IMR-90 (cell line): ENCODE results near the gene MYOZ3. TPM values are rescaled to one million over a fixed set of nuclear protein-coding genes. Genes with fewer than 3 reads are reported as not detected.

Source experiments
- ATAC-seq: fragments of 200-7000 bp; cut with Tn5 transposase; 2 replicates; pipeline ENCODE4 v1.9.1; 2020; ENCODE audit warnings: low read depth, mild to moderate bottlenecking, moderate library complexity
- BruUV-seq: library from RNA; stranded (reverse); fragments of 400-500 nt; replicated peaks from 2 replicates; lab custom pipeline; 2021; lab: Mats Ljungman, UMichigan
- CTCF ChIA-PET: fragments of 300-600 bp; formaldehyde crosslinking; extraction: SDS; loops from one replicate; lab custom pipeline; 2021; ENCODE audit warnings: antibody characterized with exemption; lab: Yijun Ruan, JAX
- POLR2A ChIA-PET: fragments of 300-600 bp; sonication (Branson Sonifier 250); formaldehyde crosslinking; loops from one replicate; lab custom pipeline; 2022; ENCODE audit warnings: antibody characterized with exemption; ENCODE audit not compliant: unreplicated experiment; lab: Charles Lee
- DNase-seq: peaks from one replicate; pipeline ENCODE4 v3.0.0; 2013
- H2AFZ ChIP-seq: replicated peaks from 2 replicates; pipeline ENCODE3; 2013; ENCODE audit warnings: low read length, mild to moderate bottlenecking; ENCODE audit not compliant: poor library complexity
- H2AK5ac ChIP-seq: 2 replicates; pipeline ENCODE4 v1.6.1; 2013; ENCODE audit warnings: low read depth, low read length, inconsistent platforms
- H2AK9ac ChIP-seq: replicated peaks from 2 replicates; pipeline ENCODE3; 2013; ENCODE audit warnings: mild to moderate bottlenecking, low read depth, low read length, moderate library complexity; ENCODE audit not compliant: poor library complexity
- H2BK120ac ChIP-seq: 2 replicates; pipeline ENCODE4 v1.6.1; 2013; ENCODE audit warnings: low read depth, low read length, inconsistent platforms
- H2BK15ac ChIP-seq: 3 replicates; pipeline ENCODE4 v1.6.1; 2013; ENCODE audit warnings: low read depth, low read length, inconsistent platforms
- H2BK20ac ChIP-seq: 2 replicates; pipeline ENCODE4 v1.6.1; 2013; ENCODE audit warnings: low read depth, mild to moderate bottlenecking, inconsistent platforms, low read length, moderate library complexity
- H2BK5ac ChIP-seq: 2 replicates; pipeline ENCODE4 v1.6.1; 2013; ENCODE audit warnings: mild to moderate bottlenecking, low read depth, low read length, inconsistent platforms; ENCODE audit not compliant: poor library complexity, severe bottlenecking
- H3K14ac ChIP-seq: replicated peaks from 2 replicates; pipeline ENCODE4 v1.6.1; 2013; ENCODE audit warnings: low read depth, low read length, inconsistent platforms
- H3K18ac ChIP-seq: 2 replicates; pipeline ENCODE4 v1.6.1; 2013; ENCODE audit warnings: low read depth, low read length, control low read depth
- H3K23ac ChIP-seq: 2 replicates; pipeline ENCODE4 v1.6.1; 2013; ENCODE audit warnings: low read depth, low read length, inconsistent platforms
- H3K27ac ChIP-seq: 2 replicates; pipeline ENCODE4 v1.5.1; 2013; ENCODE audit warnings: mild to moderate bottlenecking, control low read depth, low read length; ENCODE audit not compliant: insufficient read depth
- H3K27me3 ChIP-seq: 2 replicates; pipeline ENCODE4 v1.6.1; 2013; ENCODE audit warnings: low read length; ENCODE audit not compliant: control insufficient read depth, insufficient read depth
- H3K36me3 ChIP-seq: 2 replicates; pipeline ENCODE4 v1.6.1; 2013; ENCODE audit warnings: low read length, mixed read lengths; ENCODE audit not compliant: control insufficient read depth, insufficient read depth
- H3K4ac ChIP-seq: 2 replicates; pipeline ENCODE4 v1.6.1; 2013; ENCODE audit warnings: low read depth, low read length, inconsistent platforms
- H3K4me1 ChIP-seq: 2 replicates; pipeline ENCODE4 v1.6.1; 2013; ENCODE audit warnings: low read length, mixed read lengths; ENCODE audit not compliant: control insufficient read depth, insufficient read depth
- H3K4me2 ChIP-seq: 2 replicates; pipeline ENCODE4 v1.6.1; 2013; ENCODE audit warnings: low read depth, mild to moderate bottlenecking, control low read depth, low read length, moderate library complexity
- H3K4me3 ChIP-seq: 2 replicates; pipeline ENCODE4 v1.5.1; 2013; ENCODE audit warnings: low read depth, mild to moderate bottlenecking, control low read depth, low read length, moderate library complexity; ENCODE audit not compliant: insufficient read depth
- H3K56ac ChIP-seq: 2 replicates; pipeline ENCODE4 v1.6.1; 2013; ENCODE audit warnings: low read length, inconsistent platforms; ENCODE audit not compliant: insufficient read depth; ENCODE audit errors: extremely low read depth
- H3K79me1 ChIP-seq, 2 experiments: 2 replicates each; pipeline ENCODE4 v1.6.1; 2013; ENCODE audit warnings: low read length in 2 of 2, inconsistent platforms in 1 of 2, low read depth in 1 of 2
- H3K9ac ChIP-seq: 2 replicates; pipeline ENCODE4 v1.6.1; 2013; ENCODE audit warnings: low read depth, low read length, control low read depth
- H3K9me1 ChIP-seq: 2 replicates; pipeline ENCODE4 v1.6.1; 2013; ENCODE audit warnings: low read length, inconsistent platforms; ENCODE audit not compliant: insufficient read depth
- H3K9me3 ChIP-seq: 2 replicates; pipeline ENCODE4 v1.6.1; 2013; ENCODE audit warnings: low read length; ENCODE audit not compliant: control insufficient read depth, insufficient read depth
- H4K20me1 ChIP-seq: 2 replicates; pipeline ENCODE4 v1.6.1; 2013; ENCODE audit warnings: low read length, inconsistent platforms; ENCODE audit not compliant: insufficient read depth
- H4K5ac ChIP-seq: 2 replicates; pipeline ENCODE4 v1.6.1; 2013; ENCODE audit warnings: mild to moderate bottlenecking, low read depth, low read length, control low read depth
- H4K8ac ChIP-seq, 2 experiments: 2 replicates each; pipeline ENCODE4 v1.6.1; 2013; ENCODE audit warnings: low read depth in 2 of 2, low read length in 2 of 2, control low read depth in 1 of 2, inconsistent platforms in 1 of 2
- H4K91ac ChIP-seq: 2 replicates; pipeline ENCODE4 v1.6.1; 2013; ENCODE audit warnings: low read depth, low read length, inconsistent platforms; ENCODE audit not compliant: insufficient read depth
- BHLHE40 ChIP-seq: fragments of 150-350 bp; IDR thresholded peaks from 2 replicates; pipeline ENCODE4 v1.6.1; 2016; ENCODE audit warnings: mild to moderate bottlenecking, low read depth, low read length
- CEBPB ChIP-seq: IDR thresholded peaks from 2 replicates; pipeline ENCODE4 v1.6.1; 2012; ENCODE audit warnings: low read depth, low read length, improper control_type of control experiment
- CHD1 ChIP-seq: IDR thresholded peaks from 2 replicates; pipeline ENCODE4 v1.6.1; 2012; ENCODE audit warnings: low read depth, low read length, improper control_type of control experiment
- FOS ChIP-seq: fragments of 150-350 bp; IDR thresholded peaks from 2 replicates; pipeline ENCODE4 v1.6.1; 2016; ENCODE audit warnings: low read depth, low read length
- MAFK ChIP-seq: IDR thresholded peaks from 2 replicates; pipeline ENCODE4 v1.6.1; 2012; ENCODE audit warnings: low read depth, low read length, improper control_type of control experiment
- MAZ ChIP-seq: IDR thresholded peaks from 2 replicates; pipeline ENCODE4 v1.6.1; 2012; ENCODE audit warnings: low read depth, mild to moderate bottlenecking, low read length, improper control_type of control experiment, moderate library complexity, borderline replicate concordance
- MXI1 ChIP-seq: IDR thresholded peaks from 2 replicates; pipeline ENCODE4 v1.6.1; 2012; ENCODE audit warnings: low read depth, mild to moderate bottlenecking, low read length, moderate library complexity, borderline replicate concordance
- NFE2L2 ChIP-seq: fragments of 150-350 bp; IDR thresholded peaks from 2 replicates; pipeline ENCODE4 v1.6.1; 2016; ENCODE audit warnings: low read depth, mild to moderate bottlenecking, low read length
- POLR2A ChIP-seq: IDR thresholded peaks from 2 replicates; pipeline ENCODE4 v1.6.1; 2012; ENCODE audit warnings: mild to moderate bottlenecking, low read depth, low read length
- RAD21 ChIP-seq: IDR thresholded peaks from 2 replicates; pipeline ENCODE4 v1.6.1; 2012; ENCODE audit warnings: low read length, improper control_type of control experiment
- RCOR1 ChIP-seq: IDR thresholded peaks from 2 replicates; pipeline ENCODE4 v1.6.1; 2012; ENCODE audit warnings: mild to moderate bottlenecking, low read length, improper control_type of control experiment; ENCODE audit not compliant: insufficient replicate concordance
- RFX5 ChIP-seq: IDR thresholded peaks from 2 replicates; pipeline ENCODE4 v1.8.0; 2012; ENCODE audit warnings: low read depth, mild to moderate bottlenecking, low read length, moderate library complexity
- SMC3 ChIP-seq: fragments of 150-350 bp; IDR thresholded peaks from 2 replicates; pipeline ENCODE4 v1.6.1; 2016; ENCODE audit warnings: low read depth, mild to moderate bottlenecking, antibody characterized with exemption, low read length, moderate library complexity
- WGBS, 2 experiments: methylation state at CpG; one replicate each; pipeline versions ENCODE4 v1.1.5 to v1.1.7; 2013; ENCODE audit warnings: missing lambda C conversion rate in 2 of 2; ENCODE audit not compliant: insufficient read length in 1 of 2; ENCODE audit errors: extremely low coverage in 2 of 2; 5-methylcytosine and 5-hydroxymethylcytosine counted together
- dilution Hi-C: fragments of 300-500 bp; cut with HindIII; formaldehyde crosslinking; loops from one replicate; pipeline ENCODE4 v1.14.3; 2018; ENCODE audit warnings: low sequenced_read_pairs; ENCODE audit not compliant: unreplicated experiment
- in situ Hi-C: fragments of 300-500 bp; cut with MboI; formaldehyde crosslinking; loops from 3 replicates; pipeline ENCODE4 v1.14.3; 2019; ENCODE audit warnings: low sequenced_read_pairs, inconsistent platforms, mixed read lengths
- intact Hi-C: fragments of 100-400 bp; cut with micrococcal nuclease; formaldehyde crosslinking; loops from 2 replicates; pipeline ENCODE4 v1.10.0; 2022
- polyA plus RNA-seq, 3 experiments: library from polyadenylated mRNA; depleted of rRNA; stranded (reverse); fragments of >200 nt; gene quantifications; 2 replicates each; pipeline ENCODE4 v1.2.3, GENCODE V29; 2012; ENCODE audit warnings: low replicate concordance in 1 of 3
- total RNA-seq: library from RNA; depleted of rRNA; stranded (reverse); fragments of >200 nt; gene quantifications from 2 replicates; pipeline ENCODE4 v1.2.3, GENCODE V29; 2012
- TF ChIP-seq, protein P1 (sequence below): fragments of 150-350 bp; IDR thresholded peaks from 2 replicates; pipeline ENCODE4 v1.6.1; 2017; ENCODE audit warnings: mild to moderate bottlenecking, antibody characterized with exemption, low read length, low read depth
- TF ChIP-seq, protein P2 (sequence below): conservative IDR thresholded peaks from 2 replicates; pipeline ENCODE4 v1.5.1; 2012; ENCODE audit warnings: mild to moderate bottlenecking, low read depth, low read length, improper control_type of control experiment

MYOZ3 gene
- total and polyA plus RNA-seq, 2 of the 4 experiments (the other 2 are of a cell fraction), result under 0.01 to 0.24 TPM

DNA sequence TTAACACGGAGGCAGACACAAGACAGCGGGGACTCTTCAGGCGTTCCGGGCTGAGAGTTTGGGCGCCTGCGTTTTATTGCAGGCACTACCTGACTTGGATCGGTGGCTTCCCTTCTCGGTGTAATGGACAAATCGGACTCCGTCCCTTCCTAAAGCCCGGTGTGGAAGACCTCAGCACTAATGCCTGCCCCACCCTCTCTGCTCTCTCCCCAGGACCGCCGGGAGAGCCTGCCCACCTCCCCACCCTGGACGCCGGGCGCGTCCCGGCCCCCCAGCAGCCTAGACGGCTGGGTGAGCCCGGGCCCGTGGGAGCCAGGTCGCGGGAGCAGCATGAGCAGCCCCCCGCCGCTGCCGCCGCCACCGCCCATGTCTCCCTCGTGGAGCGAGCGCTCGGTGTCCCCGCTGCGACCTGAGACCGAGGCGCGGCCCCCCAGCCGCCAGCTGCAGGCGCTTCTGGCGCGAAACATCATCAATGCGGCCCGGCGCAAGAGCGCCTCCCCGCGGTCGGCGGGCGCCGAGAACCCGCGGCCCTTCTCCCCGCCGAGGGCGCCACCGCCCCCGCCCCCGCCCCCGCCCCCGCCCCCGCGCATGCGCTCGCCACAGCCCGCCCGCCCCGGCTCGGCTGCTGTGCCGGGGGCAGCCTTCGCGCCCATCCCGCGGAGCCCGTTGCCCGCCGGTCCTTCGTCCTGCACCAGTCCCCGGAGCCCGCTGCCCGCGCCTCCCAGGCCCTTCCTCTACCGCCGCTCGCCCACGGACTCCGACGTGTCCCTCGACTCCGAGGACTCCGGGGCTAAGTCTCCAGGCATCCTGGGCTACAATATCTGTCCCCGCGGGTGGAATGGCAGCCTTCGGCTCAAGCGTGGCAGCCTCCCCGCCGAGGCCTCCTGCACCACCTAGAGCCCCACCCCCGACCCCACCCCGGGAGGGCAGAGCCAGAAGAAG lies 4.6 kb upstream of the MYOZ3 start:
- peak overlapping the region; percentile 61 to 87 for H4K8ac ChIP-seq
- H3K14ac ChIP-seq, result peak overlapping the region; percentile 53; the same call in 1 of the 2 replicates
- no peaks in the 10 kb centered on the region for H3K9me3 ChIP-seq
- intact Hi-C loops (loop anchor here (1.0 to 5.0 kb wide), 3 partner anchors 95 to 198 kb away; partner anchors contain the start of gene IRGM), dilution Hi-C loops (no loop called here), in situ Hi-C loops (no loop called here)
- H3K4me1 ChIP-seq, result peaks cover 40% of the 10 kb centered on the region
- H4K20me1 ChIP-seq, result peaks cover 29% of the 10 kb centered on the region
- H3K23ac ChIP-seq, result peak overlapping the region; percentile 84; the same call in 1 of the 2 replicates
- ChIA-PET POLR2A (no interaction called here), CTCF (interaction anchor here (1.0 kb wide), 2 partner anchors 80 to 121 kb away, joined by 3 read pairs; partner anchors contain the start of gene SMIM3)
- H3K9ac ChIP-seq, result peak overlapping the region; percentile 74
- peaks cover 27% of the 10 kb centered on the region for H3K36me3 ChIP-seq
- H3K79me1 ChIP-seq, result peaks cover 20 to 27% of the 10 kb centered on the region in 2 experiments
- peak overlapping the region; percentile 49 for H2BK5ac ChIP-seq
- no peak overlapping the region; the same call in 1 of the 2 replicates for H2BK20ac ChIP-seq
- no peak overlapping the region; the same call in 2 of the 3 replicates for H2BK15ac ChIP-seq
- peak overlapping the region; percentile 59 for H3K4me3 ChIP-seq
- H3K9me1 ChIP-seq, result peaks cover 2% of the 10 kb centered on the region; the same call in 1 of the 2 replicates
- no peaks in the 10 kb centered on the region; the same call in 1 of the 2 replicates for H3K27me3 ChIP-seq
- peak overlapping the region; percentile 86 for H2AK5ac ChIP-seq
- H3K56ac ChIP-seq, result no peak overlapping the region
- 14% methylated on average over 41 of the region's 99 CpGs; no CpG with 5 or more reads in 1 of the 2 experiments for WGBS, 2 experiments
- H3K27ac ChIP-seq, result peak overlapping the region; percentile 56; the same call in 1 of the 2 replicates
- H3K4me2 ChIP-seq, result peak overlapping the region; percentile 86
- no TSS peak for BruUV-seq
- peak overlapping the region; percentile 64; the same call in 1 of the 2 replicates for H4K5ac ChIP-seq
- ATAC-seq (peak; percentile 40), DNase-seq (no peak)
- peak overlapping the region; percentile 47 for H2BK120ac ChIP-seq
- H3K4ac ChIP-seq, result peak overlapping the region; percentile 76
- peak overlapping the region; percentile 33; the same call in 1 of the 2 replicates for H3K18ac ChIP-seq
- H4K91ac ChIP-seq, result peak overlapping the region; percentile 55
- H2AK9ac ChIP-seq, result peak overlapping the region; percentile 58
- H2AFZ ChIP-seq, result peak overlapping the region; percentile 95
- no peak for TF ChIP-seq CHD1
- no peak for TF ChIP-seq CEBPB
- no peak for TF ChIP-seq MAFK
- TF ChIP-seq RAD21, result peak; percentile 72
- TF ChIP-seq, protein P1, sequence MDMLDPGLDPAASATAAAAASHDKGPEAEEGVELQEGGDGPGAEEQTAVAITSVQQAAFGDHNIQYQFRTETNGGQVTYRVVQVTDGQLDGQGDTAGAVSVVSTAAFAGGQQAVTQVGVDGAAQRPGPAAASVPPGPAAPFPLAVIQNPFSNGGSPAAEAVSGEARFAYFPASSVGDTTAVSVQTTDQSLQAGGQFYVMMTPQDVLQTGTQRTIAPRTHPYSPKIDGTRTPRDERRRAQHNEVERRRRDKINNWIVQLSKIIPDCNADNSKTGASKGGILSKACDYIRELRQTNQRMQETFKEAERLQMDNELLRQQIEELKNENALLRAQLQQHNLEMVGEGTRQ, result no peak
- no peak for TF ChIP-seq RFX5
- TF ChIP-seq SMC3, result peak; percentile 66
- no peak for TF ChIP-seq BHLHE40
- no peak for TF ChIP-seq POLR2A
- no peak for TF ChIP-seq RCOR1
- TF ChIP-seq NFE2L2, result no peak
- peak; percentile 77; the same call in 1 of the 2 replicates for TF ChIP-seq MAZ
- TF ChIP-seq FOS, result no peak
- no peak for TF ChIP-seq MXI1
- TF ChIP-seq, protein P2, sequence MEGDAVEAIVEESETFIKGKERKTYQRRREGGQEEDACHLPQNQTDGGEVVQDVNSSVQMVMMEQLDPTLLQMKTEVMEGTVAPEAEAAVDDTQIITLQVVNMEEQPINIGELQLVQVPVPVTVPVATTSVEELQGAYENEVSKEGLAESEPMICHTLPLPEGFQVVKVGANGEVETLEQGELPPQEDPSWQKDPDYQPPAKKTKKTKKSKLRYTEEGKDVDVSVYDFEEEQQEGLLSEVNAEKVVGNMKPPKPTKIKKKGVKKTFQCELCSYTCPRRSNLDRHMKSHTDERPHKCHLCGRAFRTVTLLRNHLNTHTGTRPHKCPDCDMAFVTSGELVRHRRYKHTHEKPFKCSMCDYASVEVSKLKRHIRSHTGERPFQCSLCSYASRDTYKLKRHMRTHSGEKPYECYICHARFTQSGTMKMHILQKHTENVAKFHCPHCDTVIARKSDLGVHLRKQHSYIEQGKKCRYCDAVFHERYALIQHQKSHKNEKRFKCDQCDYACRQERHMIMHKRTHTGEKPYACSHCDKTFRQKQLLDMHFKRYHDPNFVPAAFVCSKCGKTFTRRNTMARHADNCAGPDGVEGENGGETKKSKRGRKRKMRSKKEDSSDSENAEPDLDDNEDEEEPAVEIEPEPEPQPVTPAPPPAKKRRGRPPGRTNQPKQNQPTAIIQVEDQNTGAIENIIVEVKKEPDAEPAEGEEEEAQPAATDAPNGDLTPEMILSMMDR, result peak; percentile 65
